NCI-H1105 treated with DMSO at 0.1 percent for 48 hours (cell line): ENCODE data around the gene WHRN.

Experiments used
- DNase-seq: peaks from one replicate; lab custom pipeline; 2025; lab: John Stamatoyannopoulos, UW

WHRN gene

DNA sequence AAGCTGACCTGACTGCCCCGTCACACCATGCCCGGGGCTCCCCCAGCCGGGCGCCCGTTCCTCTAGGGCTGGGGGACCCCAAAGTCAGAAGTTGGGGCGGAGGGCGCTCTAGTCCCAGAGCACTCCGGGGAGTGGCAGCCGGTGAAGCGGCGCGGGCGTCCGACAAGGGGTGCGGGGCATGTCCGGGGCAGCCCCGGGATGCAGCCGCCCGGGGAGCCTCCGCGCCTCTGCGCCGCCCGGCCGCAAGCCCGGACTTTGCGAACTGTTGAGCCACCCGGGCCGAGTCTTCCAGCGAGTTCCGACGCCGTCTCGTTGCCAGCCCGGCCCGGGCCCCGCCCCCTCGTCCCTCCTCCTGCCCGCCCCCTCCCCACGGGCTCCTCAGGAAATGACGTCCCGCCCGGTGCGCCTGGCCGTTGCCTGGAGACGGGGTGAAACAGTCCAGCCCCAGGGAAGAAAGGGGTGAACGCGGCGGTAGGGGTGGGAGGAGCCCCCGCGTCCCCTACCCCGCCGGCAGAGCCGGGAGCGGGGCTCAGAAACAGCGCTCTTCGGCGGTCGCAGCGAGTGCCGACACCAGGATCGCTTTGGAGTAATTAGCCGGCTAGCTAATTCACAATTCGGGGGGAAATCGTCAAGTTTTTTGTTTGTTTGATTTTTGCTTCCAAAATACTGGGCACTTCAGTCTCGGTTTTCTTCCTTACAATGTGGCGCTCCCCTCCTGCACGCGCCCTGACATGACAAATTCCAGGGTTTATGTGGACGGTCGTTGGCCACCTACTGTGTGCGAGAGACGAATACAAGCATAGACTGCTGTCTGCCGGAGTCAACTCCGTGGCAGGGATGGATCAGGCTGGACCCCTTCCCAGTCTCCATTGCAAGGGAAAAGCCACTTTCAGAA lies at the start of gene WHRN:
WHRN (minus strand) TSS at position 287 of the 895 bp plus-strand sequence. CDS start 672 bp downstream, outside the sequence.
- peak; percentile 87 for DNase-seq

DNA sequence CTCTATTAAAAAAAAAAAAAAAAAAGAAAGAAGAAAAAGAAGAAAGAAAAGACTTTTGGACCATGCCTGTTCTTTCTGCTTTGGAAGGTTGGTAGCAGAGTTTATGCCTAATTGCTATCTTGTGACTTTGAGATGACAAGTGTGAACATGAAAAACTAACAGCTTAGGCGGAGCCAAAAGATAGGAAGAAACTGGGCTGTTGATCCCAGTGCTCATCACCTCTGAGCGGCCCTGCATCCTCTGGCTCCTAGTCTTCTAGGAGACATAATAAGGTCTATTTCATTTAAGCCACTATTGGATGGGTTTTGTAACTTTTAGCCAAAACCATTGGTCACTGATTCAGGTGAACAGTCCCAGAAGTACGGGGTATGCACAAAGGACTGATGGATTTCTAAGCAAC lies 47.9 kb upstream of the WHRN start:
- DNase-seq: no peak

DNA sequence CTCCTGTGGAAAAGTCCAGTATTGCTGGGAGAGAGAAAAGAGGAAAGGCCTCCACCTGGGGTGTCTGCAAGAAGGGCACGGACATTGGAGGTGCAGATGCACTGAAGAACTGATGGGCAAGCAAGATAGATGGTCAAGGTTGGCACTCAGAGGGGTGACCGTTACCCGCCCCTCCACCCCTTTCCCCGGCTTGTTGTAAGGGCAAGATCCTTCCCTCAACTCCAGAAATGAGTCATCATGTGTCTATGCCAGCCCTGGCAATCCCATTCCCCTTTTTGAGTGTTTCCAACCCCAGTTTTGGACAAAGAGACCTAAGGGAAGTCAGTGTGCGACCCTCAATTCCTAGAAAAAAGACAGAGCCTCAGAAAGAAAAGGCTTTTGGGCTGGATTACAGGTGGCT lies 47.4 kb upstream of the WHRN start:
- DNase-seq: no peak

DNA sequence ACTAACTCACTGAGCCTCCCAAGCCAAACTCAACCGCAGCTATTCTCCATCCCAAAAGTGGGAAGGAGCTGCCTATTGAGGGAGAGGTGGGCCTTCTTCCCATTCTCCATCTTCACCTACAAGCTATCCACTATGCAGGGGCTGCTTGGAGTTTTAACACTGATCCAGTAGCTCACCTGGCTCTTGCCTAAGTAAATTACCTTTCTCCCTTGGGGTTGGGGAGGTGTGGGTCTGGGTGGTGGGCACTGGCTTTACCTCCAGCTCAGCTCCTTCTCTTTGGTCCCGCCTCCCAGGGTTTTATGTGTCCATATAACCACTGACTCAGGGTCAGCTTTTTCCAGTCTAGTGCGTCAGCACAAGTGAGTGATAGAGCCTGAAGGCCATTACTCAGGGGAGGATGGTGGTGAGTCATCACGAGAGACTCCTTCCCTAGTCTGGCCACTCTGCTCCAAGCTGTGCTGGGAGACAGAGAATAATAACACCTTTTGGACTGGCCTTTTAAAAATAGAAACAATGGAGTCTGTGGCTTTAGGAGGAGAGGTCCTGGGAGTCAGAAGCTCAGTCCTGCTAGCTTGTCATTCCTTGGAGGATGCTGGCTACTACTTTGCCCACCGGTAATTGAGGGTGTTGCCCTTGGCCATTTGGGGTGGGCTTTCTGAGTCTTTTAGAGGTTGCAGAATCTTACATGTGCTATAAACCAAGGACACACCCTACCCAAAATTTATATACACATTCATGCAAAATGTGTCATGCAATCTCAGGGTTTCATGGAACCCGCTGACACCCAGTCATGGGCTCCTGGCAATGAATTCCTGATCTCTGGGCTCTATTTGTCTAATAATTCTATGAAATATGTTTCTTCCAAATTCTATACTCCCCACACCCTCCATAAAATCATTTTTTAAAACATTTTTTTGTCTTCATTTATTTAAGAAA lies 46.7 kb upstream of the WHRN start:
- no peak for DNase-seq

DNA sequence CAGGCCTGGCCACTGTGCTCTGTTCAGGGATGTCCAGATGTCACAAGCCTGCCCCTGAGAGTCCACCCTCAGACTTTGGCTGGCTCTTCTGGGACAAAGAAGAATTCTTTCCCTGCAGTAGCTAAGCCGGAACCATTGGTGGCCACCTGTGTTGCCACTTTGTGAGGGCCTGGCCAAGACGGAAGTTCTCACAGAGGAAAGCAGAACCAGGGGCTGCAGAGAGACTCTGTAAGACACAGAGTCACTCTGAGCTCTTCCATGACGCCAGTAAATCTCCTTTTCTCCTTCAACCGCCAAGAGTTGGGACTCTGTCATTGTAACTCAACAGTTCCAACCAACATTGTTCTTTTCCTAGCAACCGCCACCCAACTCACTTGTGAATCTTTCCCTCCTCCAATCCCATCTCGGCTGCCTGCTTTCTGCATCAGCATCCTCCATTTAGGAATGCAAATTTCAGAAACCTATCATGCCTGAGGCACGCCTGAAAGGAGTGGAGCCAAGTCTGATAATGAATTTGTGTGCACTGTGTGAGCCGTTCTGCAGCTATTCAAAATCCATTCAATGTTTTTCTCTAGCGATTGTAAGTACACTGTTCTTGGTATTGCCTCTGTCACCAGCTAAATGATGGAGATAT lies 44.5 kb upstream of the WHRN start:
- DNase-seq: no peak

DNA sequence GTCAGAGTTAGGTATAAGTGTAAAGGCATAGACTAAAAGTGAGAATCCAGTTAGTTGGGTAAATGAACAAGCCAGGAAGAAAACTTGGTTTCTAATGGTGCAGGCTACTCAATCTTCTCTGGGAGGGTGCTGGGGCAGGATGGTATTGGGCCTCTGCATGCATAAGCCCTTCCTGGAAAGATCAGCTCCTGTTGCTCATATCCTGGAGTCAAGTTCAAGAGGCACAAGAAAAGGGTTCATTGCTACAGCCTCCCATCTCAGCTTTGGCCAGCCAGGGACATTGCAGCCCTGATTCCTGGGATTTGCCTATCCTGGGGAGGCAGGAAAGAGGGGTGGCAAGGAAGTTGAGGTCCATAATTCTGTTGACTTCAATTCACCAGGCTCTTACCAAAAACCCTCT lies 41.6 kb upstream of the WHRN start:
- no peak for DNase-seq

DNA sequence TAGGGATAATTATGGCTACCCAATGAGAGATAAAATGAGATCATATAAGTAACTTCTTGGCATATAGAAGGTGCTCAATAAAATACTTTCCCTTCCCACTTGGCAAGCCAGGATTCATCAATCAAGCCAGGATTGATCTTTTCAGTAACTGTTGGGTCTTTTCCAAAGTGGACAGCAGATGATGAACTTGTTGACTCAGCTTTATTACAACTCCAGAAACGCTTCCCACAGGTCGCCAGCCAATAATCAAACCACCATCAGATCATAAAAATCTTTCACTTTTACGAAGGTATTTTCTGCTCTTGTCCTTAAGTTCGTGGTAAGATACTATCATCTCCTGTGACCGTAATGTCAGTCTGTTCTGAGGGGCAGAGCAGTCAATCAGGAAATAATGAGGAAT lies 39.8 kb upstream of the WHRN start:
- DNase-seq: no peak

DNA sequence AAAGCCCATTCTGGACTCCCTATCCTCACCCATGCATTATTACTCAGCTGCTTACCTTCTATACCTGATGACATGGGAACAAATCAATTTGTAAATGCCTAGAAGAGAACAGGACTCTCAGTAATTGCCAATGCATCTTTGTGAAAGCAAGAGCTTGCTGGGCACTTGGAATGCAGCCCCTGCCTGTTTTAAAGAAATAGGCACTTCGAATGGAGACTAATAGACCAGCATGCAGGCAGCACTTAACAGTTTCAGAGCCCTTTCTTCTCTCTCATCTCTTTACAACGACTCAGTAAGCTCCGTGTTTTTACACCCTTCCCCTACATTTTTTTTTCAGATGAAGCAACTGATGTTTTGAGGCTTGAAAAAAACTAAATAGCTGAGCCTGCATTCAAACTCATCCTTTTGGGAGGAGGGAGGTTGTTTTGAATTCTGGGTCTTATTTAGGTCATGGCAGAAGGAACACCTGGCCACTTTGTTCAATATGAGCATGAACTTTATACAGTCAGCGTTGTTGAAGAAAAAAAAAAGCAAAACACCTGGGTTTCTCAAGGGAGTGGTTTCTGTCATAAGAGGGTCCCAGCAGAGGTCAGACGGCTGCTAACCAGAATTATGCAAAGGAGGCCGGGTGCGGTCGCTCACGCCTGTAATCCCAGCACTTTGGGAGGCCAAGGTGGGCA lies 34.6 kb upstream of the WHRN start:
- no peak for DNase-seq

DNA sequence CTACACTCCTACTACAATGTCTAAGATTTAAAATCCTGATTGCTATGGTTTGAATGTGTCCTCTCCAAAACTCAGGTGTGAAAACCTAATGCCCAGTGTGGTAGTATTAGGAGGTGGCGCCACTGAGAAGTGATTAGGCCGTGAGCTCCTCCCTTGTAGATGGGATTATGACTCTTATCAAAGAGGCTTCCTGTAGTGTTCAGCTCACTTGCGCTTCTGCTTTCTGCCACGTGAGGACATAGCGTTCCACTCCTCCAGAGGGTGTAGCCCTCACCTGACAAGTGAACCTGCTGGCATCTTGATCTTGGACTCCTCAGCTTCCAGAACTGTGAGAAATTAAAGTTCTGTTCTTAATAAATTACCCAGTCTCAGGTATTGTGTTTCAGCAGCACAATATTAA lies 33.0 kb upstream of the WHRN start:
- no peak for DNase-seq

DNA sequence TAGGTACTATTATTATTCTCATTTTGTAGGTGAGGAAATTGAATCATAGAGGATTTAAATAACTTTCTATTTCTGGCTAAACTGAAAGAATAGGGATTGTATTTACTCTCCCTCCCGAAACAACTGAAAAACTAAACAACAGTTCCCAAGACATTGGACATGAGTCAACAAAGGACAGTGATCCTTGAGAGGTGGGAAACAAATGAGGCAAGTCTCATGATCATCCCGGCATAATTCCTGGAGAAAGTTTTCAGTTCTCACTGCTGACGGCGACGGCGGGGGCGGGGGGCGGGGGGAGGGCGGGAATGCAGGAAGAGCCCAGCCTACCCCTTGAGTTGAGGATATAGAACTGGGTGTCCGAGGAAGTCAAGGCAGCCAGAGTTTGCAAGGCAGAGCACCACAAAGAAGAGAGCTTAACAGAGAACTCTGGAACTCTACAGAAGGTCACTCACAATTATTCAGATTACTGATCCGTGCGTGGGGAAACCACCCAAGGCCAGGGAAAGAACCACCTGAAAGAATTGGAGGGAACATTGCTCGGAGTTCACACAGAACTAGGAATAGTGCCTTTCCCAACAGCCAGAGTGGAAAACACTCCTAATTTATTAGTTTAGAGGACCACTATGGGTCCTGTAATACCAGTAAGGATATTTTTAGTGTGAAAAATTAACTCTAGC lies 27.4 kb upstream of the WHRN start:
- no peak for DNase-seq

DNA sequence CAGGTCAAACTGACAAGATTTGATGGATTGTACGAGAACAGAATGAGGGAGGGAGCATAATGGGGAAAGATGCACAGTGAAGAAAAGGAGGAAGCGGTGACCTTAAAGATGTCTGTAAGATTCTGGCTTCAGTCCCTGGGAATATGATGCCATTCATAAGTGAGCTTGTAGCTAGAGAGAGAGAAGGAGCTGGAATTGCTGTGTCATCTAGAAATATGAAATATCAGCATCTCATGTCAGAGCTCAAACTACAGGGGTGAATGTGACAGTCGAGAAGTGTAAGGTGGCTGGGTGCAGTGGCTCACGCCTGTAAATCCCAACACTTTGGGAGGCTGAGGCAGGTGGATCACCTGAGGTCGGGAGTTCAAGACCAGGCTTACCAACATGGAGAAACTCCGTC lies 24.0 kb upstream of the WHRN start:
- no peak for DNase-seq

DNA sequence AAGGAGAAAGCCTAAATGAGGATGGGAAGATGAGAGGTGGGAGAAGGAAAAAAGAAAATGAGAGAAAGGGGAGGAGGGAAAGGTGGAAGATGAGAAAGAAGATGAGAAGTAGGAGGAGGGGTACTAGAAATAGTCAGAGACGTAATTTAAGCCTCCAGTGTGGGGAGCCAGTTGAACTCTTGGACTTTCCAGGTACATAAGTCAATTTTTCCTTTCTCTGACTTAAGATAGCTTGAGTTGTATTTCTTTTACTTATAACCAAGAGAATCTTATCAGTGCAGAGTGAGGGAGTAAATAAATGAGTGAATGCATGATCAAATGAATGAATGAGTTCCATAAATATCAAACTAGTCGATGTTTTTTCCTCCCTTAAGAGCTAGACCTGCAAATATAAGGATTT lies 21.5 kb upstream of the WHRN start:
- no peak for DNase-seq

DNA sequence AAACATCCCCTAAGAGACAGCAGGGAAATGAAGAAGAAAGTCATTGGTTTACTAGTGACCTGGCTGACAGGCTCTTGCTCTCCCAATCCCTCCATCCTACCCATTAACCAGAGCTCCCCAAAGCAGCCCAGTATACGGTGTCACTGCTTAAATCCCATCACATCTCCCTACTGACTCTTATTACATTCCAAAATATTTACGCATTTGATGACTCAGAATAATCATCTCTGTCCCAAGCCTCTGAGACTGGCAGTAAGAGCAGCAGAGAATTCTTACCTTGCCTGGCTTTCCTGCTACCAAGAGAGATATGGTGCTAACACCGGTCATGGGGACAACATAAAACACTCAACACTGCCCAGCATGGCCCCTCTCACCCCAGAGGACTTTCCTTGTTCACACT lies 20.2 kb upstream of the WHRN start:
- DNase-seq: no peak

DNA sequence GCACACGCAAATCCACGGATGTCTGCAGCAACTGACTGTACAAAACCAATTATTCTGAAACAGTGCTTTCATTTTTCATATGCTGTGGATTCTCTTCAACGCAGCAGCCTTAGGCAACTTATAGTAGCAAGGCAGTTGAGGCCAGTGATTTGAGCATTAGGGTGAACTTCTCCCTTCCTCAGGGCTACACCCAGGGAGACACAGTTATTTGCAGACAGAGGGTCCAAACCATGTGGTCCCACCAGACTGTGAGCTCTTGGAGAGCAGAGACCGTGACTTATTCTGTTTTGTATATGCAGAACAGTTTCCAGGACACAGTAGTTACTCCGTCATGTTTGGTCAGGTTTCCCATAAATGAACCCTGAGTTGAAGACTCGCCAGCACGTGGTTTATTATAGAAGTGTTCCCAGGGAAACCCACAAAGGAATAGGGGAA lies 19.0 kb upstream of the WHRN start:
- no peak for DNase-seq

DNA sequence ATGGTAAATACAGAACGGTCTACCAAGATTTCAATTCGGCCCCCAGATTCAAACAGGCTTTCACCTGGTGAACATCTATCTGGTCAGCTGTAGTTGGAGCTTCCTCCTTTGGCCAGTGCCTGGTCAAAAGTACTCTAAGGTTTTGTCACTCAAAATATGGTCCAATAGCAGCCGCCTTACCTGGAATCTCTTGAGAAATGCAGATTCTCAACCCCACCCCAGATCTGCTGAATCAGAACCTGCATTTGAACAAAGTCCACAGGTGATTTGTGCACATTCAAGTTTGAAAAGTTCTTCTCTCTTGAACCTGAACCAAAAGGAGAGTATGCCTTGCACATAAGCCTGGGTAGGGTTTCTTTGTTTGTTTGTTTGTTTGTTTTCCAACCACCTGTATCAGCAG lies 17.6 kb upstream of the WHRN start:
- DNase-seq: no peak

DNA sequence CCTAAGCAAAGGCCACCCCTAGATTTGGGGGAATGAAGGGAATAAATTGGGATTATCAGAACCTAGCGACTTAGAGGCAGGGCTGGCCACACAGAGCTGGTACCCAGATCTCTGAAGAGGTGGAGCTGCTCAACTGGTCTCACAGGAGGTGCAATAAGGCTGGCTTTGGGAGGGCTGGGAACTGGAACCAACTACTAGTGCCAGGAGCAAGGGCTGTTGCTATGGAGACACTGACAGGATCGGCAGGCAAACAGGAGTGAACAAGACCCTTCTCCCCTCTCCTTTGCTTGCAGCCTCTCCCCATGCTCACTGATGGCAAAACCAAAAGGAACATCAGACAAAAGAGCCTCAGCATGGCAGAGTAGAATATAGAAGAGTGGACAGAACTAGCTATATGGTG lies 17.0 kb upstream of the WHRN start:
- DNase-seq: peak; percentile 19

DNA sequence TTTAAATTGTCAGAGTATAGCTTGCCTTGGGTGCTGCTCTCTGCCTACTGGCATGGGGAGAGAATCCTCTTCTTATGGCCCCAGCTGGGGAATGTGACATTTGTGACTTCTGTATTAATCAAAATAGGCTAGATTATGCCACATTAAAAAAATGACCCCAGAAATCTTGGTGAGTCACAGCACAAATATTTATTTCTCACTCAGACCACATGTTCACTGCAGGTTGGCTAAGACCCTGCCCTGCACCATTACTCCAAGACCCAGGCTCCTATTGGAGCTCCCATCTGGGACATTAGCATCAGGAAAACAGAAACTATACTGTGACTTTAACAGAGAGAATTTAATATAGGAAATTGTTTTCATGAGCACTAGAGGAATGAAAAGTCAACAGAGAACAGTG lies 16.6 kb upstream of the WHRN start:
- no peak for DNase-seq

DNA sequence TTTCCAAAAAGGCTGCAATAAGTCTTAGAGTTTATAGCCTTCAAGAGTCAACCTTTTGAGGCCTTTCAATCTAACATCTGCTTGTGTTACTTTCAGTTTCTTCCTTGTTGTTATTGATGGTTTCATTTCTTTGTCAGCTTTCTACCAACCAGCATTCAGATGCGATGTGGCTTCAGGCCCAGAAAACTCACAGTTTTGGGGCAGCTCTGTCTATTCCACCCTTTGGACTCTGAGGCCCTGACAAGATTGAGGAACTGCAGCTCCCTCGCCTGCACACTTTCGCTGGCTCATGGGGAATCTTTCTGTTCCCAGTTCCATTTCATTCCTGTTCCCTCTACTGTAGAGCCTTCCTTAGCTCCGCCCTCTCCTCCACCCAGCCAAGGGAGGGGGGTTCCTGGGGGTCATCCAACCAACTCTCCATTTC lies 13.3 kb upstream of the WHRN start:
- DNase-seq: no peak

DNA sequence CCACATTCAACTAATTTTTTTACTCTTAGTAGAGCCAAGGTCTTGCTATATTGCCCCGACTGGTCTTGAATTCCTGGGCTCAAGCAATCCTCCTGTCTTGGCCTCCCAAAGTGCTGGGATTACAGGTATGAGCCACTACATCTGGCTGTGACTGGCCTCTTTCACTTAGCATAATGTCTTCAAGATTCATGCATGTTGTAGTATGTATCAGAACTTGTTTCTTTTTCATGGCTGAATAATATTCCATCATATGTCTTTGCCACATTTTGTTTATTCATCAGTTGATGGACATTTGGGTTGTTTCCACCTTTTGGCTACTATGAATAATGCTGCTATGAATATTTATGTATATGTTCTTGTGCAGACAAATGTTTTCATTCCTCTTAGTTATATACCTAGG lies 12.8 kb upstream of the WHRN start:
- DNase-seq: no peak

DNA sequence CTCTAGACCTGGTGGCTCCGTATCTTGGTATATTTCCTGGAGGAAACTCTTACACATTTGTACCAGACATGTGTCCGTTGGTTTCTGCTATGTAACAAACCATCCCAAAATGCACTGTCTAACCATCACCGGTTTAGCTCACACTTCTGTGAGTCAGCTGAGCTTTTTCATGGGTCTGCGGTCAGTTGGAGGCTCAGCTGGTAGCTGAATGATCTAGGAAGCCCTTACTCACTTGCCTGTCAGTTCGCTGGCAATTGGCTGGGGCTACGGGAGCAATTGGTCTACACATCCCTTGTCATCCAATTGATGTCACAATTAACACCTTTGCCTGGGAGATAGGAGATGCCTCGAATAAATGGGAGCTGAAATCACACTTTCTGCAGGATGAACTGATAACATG lies 11.6 kb upstream of the WHRN start:
- no peak for DNase-seq

DNA sequence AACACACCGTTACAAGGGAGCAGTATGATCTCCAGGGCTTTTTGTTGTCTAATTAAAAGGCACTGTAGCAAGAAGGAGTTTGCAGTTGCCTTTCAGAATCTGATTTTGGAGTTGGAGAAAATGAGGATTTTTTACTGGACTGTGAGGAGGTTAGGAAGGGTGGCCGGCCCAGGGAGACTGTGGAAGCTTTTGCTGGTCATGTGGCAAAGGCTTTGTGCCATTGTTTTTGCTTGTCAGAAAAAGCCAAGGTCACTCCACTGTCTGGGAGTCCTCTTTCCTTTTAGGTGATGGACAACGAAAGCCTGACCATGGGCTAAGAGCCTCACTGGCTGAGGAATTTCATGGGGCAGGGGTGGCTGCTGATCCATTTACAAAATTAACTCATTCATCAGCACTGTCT lies 10.3 kb upstream of the WHRN start:
- DNase-seq: no peak

DNA sequence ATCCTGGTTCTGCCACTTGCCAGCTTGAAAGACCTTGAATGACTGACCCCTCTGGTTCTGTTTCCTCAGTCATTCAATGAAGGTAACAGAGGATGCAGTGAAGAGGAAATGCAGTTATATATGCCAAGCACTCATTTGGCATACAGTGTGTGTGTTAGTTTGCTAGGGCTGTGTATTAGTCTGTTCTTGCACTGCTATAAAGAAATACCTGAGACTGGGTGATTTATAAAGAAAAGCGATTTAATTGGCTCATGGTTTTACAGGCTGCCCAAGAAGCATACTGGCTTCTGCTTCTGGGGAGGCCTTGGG lies 8.6 kb upstream of the WHRN start:
- no peak for DNase-seq
